ENCODE results near the gene SKI. TPM values are rescaled to one million over a fixed set of nuclear protein-coding genes. Genes with fewer than 3 reads are reported as not detected.

Gene SKI
- total RNA-seq, 1 donor from 2014 or later = 116 TPM

DNA sequence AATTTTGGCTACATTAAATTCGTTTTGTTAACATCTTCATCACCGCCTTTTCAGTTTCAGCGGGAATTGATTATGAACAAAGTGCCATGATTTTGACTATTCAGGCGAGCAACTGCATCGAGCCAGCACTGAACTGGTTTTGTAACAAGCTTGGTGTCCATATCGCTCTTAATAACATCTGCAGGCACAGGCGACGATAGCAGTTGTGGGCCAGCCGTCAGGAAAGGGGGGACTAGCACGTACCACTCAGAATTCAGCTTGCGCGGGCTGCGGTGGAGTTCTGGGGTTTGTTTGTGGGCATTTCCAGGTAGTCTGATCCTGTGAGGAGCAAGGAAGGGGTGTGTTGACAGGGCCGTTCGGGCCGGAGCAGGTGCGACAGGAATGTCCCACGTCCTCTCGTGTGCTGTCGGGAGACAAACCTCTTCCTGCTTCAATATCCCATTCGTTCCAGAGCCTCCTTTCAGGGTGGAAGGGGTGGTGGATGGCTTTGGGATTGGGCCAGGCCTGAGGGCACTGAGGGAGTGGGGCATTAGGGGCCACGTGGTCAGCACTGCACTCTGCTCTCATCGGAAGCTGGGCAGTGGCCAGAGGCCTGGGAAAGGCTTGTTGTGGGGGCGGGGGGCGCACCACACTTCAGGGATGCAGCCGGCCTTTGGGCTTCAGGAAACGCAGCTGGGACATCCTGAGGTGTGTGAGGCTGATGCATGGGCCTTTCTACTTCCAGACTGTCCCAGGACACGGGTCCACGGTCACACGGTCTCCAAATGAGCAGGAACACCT is 39.1 kb downstream of the SKI start:
- no peak for DNase-seq (ENCODE audit: low spot score)
- no peak overlapping the region for H3K4me3 Mint-ChIP-seq (ENCODE audit: unreplicated experiment)
- H3K36me3 Mint-ChIP-seq (ENCODE audit: low read depth) = no peaks in the 10 kb centered on the region
- peaks cover 53% of the 10 kb centered on the region for H3K4me1 Mint-ChIP-seq (ENCODE audit: low read depth)
- H3K9me3 Mint-ChIP-seq (ENCODE audit: low read depth) = no peaks in the 10 kb centered on the region
- TF ChIP-seq, protein P1, sequence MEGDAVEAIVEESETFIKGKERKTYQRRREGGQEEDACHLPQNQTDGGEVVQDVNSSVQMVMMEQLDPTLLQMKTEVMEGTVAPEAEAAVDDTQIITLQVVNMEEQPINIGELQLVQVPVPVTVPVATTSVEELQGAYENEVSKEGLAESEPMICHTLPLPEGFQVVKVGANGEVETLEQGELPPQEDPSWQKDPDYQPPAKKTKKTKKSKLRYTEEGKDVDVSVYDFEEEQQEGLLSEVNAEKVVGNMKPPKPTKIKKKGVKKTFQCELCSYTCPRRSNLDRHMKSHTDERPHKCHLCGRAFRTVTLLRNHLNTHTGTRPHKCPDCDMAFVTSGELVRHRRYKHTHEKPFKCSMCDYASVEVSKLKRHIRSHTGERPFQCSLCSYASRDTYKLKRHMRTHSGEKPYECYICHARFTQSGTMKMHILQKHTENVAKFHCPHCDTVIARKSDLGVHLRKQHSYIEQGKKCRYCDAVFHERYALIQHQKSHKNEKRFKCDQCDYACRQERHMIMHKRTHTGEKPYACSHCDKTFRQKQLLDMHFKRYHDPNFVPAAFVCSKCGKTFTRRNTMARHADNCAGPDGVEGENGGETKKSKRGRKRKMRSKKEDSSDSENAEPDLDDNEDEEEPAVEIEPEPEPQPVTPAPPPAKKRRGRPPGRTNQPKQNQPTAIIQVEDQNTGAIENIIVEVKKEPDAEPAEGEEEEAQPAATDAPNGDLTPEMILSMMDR (IDR thresholded peaks at IDR 0.05) = no peak
- no peaks in the 10 kb centered on the region for H3K27me3 Mint-ChIP-seq (ENCODE audit: low read depth)
- no peak overlapping the region for H3K27ac Mint-ChIP-seq (ENCODE audit: unreplicated experiment)

DNA sequence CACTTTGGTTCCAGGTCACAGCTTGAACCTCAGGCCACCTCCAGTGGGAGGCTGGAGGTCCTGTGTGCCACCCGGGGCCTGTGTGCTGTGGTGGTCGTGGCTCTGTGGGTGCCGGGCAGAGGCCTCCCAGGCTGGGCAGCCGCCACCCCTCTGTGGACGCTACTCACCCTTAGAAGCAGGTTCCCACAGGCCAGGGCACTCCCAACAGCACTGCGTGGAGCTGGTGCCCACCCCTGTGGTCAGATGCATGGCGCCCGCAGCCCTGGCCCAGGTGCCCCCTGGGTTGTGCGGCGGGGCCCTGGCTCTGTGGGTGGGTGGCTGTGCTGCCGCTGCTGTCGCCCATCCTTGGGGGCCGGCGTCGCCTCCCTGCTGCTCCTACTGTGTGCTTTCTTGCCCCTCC is 39.7 kb downstream of the SKI start:
- peak; percentile 83 for DNase-seq (ENCODE audit: low spot score)
- no peak overlapping the region for H3K4me3 Mint-ChIP-seq (ENCODE audit: unreplicated experiment)
- TF ChIP-seq, protein P1 (IDR thresholded peaks at IDR 0.05) = no peak
- H3K36me3 Mint-ChIP-seq (ENCODE audit: low read depth) = no peaks in the 10 kb centered on the region
- no peaks in the 10 kb centered on the region for H3K9me3 Mint-ChIP-seq (ENCODE audit: low read depth)
- H3K4me1 Mint-ChIP-seq (ENCODE audit: low read depth) = peaks cover 57% of the 10 kb centered on the region
- H3K27me3 Mint-ChIP-seq (ENCODE audit: low read depth) = no peaks in the 10 kb centered on the region
- H3K27ac Mint-ChIP-seq (ENCODE audit: unreplicated experiment) = no peak overlapping the region

DNA sequence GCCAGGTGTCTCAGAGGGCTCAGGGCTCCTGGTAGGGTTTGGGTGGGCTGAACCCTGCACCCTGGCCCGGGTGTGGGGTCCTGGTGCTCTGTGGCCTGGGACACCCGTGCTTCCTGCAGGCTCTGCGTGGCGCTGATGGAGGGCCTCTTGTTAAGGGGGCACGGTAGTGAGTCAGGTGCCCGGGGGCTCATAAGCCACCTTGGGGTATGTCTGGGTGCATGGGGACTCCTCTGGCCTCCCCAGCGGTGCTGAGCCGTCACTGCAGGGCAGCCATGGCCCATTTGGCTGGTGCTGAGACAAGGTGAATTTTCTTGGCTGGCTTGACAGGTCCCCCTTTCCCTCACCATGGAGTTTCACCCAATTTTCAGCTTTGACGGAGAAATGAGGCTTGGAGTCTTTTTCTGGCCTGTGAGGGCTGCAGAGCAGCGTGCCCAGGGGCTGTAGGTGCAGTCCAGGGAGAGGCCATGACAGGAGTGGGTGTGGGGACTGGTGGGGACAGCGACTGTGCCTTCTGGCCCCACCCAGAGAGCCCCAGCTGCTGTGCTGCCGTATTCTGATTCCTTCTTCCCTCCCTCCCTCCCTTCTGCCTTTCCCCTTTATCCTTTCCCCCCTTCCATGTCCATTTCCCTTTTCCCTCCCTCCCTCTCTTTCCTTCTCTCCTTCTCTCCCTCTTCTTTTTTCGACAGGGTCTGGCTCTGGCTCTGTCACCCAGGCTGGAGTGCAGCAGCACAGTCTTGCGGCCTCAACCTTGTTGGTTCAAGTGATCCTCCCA is 40.4 kb downstream of the SKI start:
- TF ChIP-seq, protein P1 (IDR thresholded peaks at IDR 0.05) = no peak
- Mint-ChIP-seq H3K4me1 (ENCODE audit: low read depth) (peaks cover 59% of the 10 kb centered on the region), H3K27me3 (ENCODE audit: low read depth) (no peaks in the 10 kb centered on the region), H3K9me3 (ENCODE audit: low read depth) (no peaks in the 10 kb centered on the region), H3K27ac (ENCODE audit: unreplicated experiment) (peak overlapping the region; percentile 87), H3K36me3 (ENCODE audit: low read depth) (no peaks in the 10 kb centered on the region), H3K4me3 (ENCODE audit: unreplicated experiment) (no peak overlapping the region)
- peak; percentile 81 for DNase-seq (ENCODE audit: low spot score)

DNA sequence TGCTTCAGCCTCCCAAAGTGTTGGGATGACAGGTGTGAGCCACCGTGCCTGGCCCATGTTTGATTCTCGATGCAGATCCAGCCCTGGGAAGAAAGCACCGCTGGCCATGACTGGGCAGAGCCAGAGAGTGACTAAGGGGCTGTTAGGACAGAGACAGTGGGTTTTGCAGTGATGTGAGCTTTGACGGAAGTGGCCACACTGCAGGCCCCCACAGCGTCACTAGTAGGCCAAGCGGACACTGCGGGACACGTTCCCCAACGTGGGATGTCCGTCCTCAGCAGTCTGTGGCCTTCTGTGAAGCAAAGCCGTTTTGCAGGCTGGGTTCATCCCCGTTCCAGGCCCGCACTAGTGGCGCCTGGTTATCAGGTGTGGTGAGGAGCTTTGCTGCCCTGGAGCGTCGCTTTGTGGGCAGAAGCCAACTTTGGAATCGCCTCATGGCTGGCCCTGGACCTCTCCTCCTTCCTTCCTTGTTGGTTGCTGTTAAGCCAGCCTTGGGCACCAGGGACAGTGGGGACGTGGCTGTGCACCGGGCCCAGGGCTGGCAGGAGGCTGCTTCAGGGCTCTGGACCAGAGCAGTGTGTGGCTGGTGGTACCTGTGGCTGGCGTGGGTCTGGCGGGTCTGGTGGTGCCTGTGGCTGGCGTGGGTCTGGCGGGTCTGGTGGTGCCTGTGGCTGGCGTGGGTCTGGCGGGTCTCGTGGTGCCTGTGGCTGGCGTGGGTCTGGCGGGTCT is 41.2 kb downstream of the SKI start:
- H3K36me3 Mint-ChIP-seq (ENCODE audit: low read depth) = no peaks in the 10 kb centered on the region
- no peak overlapping the region for H3K4me3 Mint-ChIP-seq (ENCODE audit: unreplicated experiment)
- H3K27me3 Mint-ChIP-seq (ENCODE audit: low read depth) = no peaks in the 10 kb centered on the region
- H3K27ac Mint-ChIP-seq (ENCODE audit: unreplicated experiment) = no peak overlapping the region
- H3K4me1 Mint-ChIP-seq (ENCODE audit: low read depth) = peaks cover 61% of the 10 kb centered on the region
- H3K9me3 Mint-ChIP-seq (ENCODE audit: low read depth) = no peaks in the 10 kb centered on the region
- DNase-seq (ENCODE audit: low spot score) = no peak
- TF ChIP-seq, protein P1 (IDR thresholded peaks at IDR 0.05) = no peak

DNA sequence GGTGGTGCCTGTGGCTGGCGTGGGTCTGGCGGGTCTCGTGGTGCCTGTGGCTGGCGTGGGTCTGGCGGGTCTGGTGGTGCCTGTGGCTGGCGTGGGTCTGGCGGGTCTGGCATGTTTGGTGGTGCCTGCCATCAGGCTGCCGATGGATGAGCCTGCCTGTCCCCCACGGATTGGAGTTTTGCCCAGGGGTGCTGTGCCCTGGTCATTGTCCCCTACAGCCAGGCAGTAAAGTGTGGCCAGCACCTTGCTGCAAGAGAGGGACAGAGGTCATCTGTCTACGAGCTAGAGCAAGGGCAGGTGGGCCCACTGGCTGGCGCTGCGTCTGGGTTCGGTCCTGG is 41.8 kb downstream of the SKI start:
- peak overlapping the region; percentile 61 for H3K27ac Mint-ChIP-seq (ENCODE audit: unreplicated experiment)

More for the DNA sequence above, 41.8 kb downstream of the SKI start:
- Mint-ChIP-seq H3K4me3 (ENCODE audit: unreplicated experiment) (no peak overlapping the region), H3K36me3 (ENCODE audit: low read depth) (no peaks in the 10 kb centered on the region), H3K9me3 (ENCODE audit: low read depth) (no peaks in the 10 kb centered on the region), H3K27me3 (ENCODE audit: low read depth) (no peaks in the 10 kb centered on the region), H3K4me1 (ENCODE audit: low read depth) (peaks cover 65% of the 10 kb centered on the region)
- DNase-seq (ENCODE audit: low spot score) = no peak
- TF ChIP-seq, protein P1 (IDR thresholded peaks at IDR 0.05) = no peak
